Measurements from ENCODE around the gene PRPF40B.

GRCh38 chr12:49635656-49636055 lies 12.3 kb downstream of the PRPF40B start:
- no peak for TF ChIP-seq CTCF (IDR thresholded peaks at IDR 0.05)
- TF ChIP-seq POLR2A (IDR thresholded peaks at IDR 0.05) = no peak

Measured in breast epithelium (tissue), 3 donors.